ENCODE measurements around the gene RBM48. TPM values are rescaled to one million over a fixed set of nuclear protein-coding genes. Genes with fewer than 3 reads are reported as not detected.

The RBM48 gene
- total and polyA plus RNA-seq, 9 of the 15 experiments (the other 6 are each of a cell fraction or from before 2014, with no cell fraction given): 9.9 to 35.1 (median 16.3) TPM

DNA sequence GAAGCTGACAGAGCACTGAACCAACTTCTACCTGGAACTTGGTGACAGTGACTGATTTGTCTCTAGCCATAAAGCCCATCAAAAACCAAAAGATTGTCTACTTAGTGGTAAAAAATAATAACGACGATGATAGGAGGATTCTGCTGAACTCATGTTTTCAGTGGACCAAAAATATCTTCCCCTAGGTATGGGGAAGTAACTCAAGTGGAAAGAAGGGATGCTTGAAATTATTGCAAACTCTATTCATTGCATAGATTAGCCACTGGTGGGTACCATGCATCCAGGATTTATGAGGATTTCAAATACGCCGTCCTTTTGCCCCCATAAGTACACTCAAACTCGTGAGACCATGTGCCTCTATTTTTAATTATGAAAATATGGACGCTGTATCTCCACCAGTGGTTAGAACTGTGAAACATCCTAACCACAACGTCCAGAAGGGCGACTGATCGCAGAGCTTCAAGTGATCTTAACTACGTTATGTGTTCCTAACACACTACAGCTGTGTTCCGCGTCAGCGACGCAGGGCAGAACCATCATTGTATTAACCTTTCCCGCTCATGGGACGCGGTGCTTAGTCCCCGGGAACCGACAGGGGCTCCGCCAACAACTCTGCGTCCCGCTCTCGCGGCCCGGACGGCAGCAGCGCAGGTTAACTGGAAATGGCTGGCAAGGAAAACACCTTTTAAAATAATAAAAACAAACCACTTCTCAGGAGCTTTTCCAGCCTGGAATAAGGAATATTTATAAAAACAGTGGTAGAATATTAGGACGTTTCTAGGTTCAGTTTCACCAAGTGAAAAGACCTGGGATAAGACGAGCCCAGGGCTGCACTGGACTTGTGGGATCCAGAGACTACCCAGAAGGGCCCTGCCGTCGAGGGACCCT lies 1.1 kb upstream of the RBM48 start (continued):
- TF ChIP-seq SIN3A (IDR thresholded peaks at IDR 0.05; ENCODE audit: borderline replicate concordance in 2 of 2, control insufficient read depth in 1 of 2, low read depth in 2 of 2, low read length in 2 of 2): peak in 1 of 2 experiments; percentile 18; a peak in 1 of 4 replicates
- TF ChIP-seq, protein P1, sequence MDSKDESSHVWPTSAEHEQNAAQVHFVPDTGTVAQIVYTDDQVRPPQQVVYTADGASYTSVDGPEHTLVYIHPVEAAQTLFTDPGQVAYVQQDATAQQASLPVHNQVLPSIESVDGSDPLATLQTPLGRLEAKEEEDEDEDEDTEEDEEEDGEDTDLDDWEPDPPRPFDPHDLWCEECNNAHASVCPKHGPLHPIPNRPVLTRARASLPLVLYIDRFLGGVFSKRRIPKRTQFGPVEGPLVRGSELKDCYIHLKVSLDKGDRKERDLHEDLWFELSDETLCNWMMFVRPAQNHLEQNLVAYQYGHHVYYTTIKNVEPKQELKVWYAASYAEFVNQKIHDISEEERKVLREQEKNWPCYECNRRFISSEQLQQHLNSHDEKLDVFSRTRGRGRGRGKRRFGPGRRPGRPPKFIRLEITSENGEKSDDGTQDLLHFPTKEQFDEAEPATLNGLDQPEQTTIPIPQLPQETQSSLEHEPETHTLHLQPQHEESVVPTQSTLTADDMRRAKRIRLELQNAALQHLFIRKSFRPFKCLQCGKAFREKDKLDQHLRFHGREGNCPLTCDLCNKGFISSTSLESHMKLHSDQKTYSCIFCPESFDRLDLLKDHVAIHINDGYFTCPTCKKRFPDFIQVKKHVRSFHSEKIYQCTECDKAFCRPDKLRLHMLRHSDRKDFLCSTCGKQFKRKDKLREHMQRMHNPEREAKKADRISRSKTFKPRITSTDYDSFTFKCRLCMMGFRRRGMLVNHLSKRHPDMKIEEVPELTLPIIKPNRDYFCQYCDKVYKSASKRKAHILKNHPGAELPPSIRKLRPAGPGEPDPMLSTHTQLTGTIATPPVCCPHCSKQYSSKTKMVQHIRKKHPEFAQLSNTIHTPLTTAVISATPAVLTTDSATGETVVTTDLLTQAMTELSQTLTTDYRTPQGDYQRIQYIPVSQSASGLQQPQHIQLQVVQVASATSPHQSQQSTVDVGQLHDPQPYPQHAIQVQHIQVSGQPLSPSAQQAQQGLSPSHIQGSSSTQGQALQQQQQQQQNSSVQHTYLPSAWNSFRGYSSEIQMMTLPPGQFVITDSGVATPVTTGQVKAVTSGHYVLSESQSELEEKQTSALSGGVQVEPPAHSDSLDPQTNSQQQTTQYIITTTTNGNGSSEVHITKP (IDR thresholded peaks at IDR 0.05; ENCODE audit: partially characterized antibody): peak; percentile 17
- peak; percentile 54 for TF ChIP-seq CHD1 (IDR thresholded peaks at IDR 0.05; ENCODE audit: low read length)
- TF ChIP-seq, protein P2, sequence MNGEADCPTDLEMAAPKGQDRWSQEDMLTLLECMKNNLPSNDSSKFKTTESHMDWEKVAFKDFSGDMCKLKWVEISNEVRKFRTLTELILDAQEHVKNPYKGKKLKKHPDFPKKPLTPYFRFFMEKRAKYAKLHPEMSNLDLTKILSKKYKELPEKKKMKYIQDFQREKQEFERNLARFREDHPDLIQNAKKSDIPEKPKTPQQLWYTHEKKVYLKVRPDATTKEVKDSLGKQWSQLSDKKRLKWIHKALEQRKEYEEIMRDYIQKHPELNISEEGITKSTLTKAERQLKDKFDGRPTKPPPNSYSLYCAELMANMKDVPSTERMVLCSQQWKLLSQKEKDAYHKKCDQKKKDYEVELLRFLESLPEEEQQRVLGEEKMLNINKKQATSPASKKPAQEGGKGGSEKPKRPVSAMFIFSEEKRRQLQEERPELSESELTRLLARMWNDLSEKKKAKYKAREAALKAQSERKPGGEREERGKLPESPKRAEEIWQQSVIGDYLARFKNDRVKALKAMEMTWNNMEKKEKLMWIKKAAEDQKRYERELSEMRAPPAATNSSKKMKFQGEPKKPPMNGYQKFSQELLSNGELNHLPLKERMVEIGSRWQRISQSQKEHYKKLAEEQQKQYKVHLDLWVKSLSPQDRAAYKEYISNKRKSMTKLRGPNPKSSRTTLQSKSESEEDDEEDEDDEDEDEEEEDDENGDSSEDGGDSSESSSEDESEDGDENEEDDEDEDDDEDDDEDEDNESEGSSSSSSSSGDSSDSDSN (IDR thresholded peaks at IDR 0.05; ENCODE audit: borderline replicate concordance in 1 of 2, low read depth in 2 of 2, low read length in 2 of 2): peak in 1 of 2 experiments; percentile 68; a peak in 1 of 4 replicates
- no peak for TF ChIP-seq ZC3H11A (IDR thresholded peaks at IDR 0.05; ENCODE audit: low read depth, low read length)
- no peak for TF ChIP-seq CHCHD3 (CRISPR knock-in tag; IDR thresholded peaks at IDR 0.05)
- TF ChIP-seq ZSCAN29 (IDR thresholded peaks at IDR 0.05): no peak
- 0 out of 2 replicates have a peak, but pooled peaks have one; percentile 20 for TF ChIP-seq LCOR (CRISPR knock-in tag; IDR thresholded peaks at IDR 0.05)
- TF ChIP-seq YY1 (IDR thresholded peaks at IDR 0.05; ENCODE audit: borderline replicate concordance in 1 of 3, control insufficient read depth in 1 of 3, extremely low read depth in 1 of 3, insufficient read depth in 3 of 3, insufficient read length in 1 of 3, insufficient replicate concordance in 2 of 3, low read depth in 1 of 3, low read length in 2 of 3): peak in 2 of 3 experiments; percentile 53 to 78
- 0 out of 2 replicates have a peak, but pooled peaks have one; percentile 44 for TF ChIP-seq POLR2A (conservative IDR thresholded peaks at IDR 0.05)
- TF ChIP-seq FOSL1 (tag; conservative IDR thresholded peaks at IDR 0.05): peak; percentile 4; the same call in 1 of the 2 replicates
- no peak for TF ChIP-seq POLR2G (IDR thresholded peaks at IDR 0.05; ENCODE audit: low read depth, low read length)
- peak; percentile 38; the same call in 1 of the 2 replicates for TF ChIP-seq EP400 (IDR thresholded peaks at IDR 0.05)
- peak; percentile 60 for TF ChIP-seq L3MBTL2 (IDR thresholded peaks at IDR 0.05)
- TF ChIP-seq FOXP1 (CRISPR knock-in tag; IDR thresholded peaks at IDR 0.05): 0 out of 2 replicates have a peak, but pooled peaks have one; percentile 3
- peak; percentile 38 for TF ChIP-seq TAF1 (IDR thresholded peaks at IDR 0.05; ENCODE audit: control insufficient read depth, extremely low read depth, insufficient read depth, low read length, severe bottlenecking)
- 0 out of 2 replicates have a peak, but pooled peaks have one; percentile 47 for TF ChIP-seq ZC3H4 (CRISPR knock-in tag; IDR thresholded peaks at IDR 0.05; ENCODE audit: borderline replicate concordance)
- TF ChIP-seq ZNF79 (CRISPR knock-in tag; IDR thresholded peaks at IDR 0.05; ENCODE audit: low read depth): no peak
- peak; percentile 49; the same call in 1 of the 2 replicates for TF ChIP-seq ZNF165 (CRISPR knock-in tag; IDR thresholded peaks at IDR 0.05; ENCODE audit: borderline replicate concordance)
- peak; percentile 9 for TF ChIP-seq CCNT2 (IDR thresholded peaks at IDR 0.05; ENCODE audit: borderline replicate concordance, extremely low read depth, insufficient read length, low read depth, low read length)
